HCT116 (cell line): Measurements from ENCODE around the gene TSKU. TPM values are rescaled to one million over a fixed set of nuclear protein-coding genes. Genes with fewer than 3 reads are reported as not detected.

Source experiments
- ATAC-seq: fragments of 200-7000 bp; cut with Tn5 transposase; 2 replicates; pipeline ENCODE4 v1.9.1; 2020; ENCODE audit warnings: mild to moderate bottlenecking, moderate library complexity
- BruUV-seq: library from RNA; stranded (reverse); fragments of 400-500 nt; replicated peaks from 2 replicates; lab custom pipeline; 2021; lab: Mats Ljungman, UMichigan
- CTCF ChIA-PET: fragments of 300-600 bp; sonication (Branson Sonifier 250); formaldehyde crosslinking; loops from one replicate; lab custom pipeline; 2021; ENCODE audit warnings: antibody characterized with exemption; lab: Charles Lee
- POLR2A ChIA-PET: fragments of 300-600, 350-600 bp; sonication (Branson Sonifier 250); formaldehyde crosslinking; loops from one replicate; lab custom pipeline; 2021; ENCODE audit warnings: antibody characterized with exemption; lab: Charles Lee
- RAD21 ChIA-PET, 2 experiments: fragments of 300-600 bp; sonication (Branson Sonifier 250); formaldehyde crosslinking; loops; one replicate each; lab custom pipeline; 2023; ENCODE audit warnings: low total read pairs in 2 of 2; ENCODE audit not compliant: uncharacterized antibody in 2 of 2, unreplicated experiment in 2 of 2, low non-redundant PET in 1 of 2; lab: Charles Lee
- DNase-seq: peaks from one replicate; pipeline ENCODE4 v3.0.0-alpha.2; 2010; ENCODE audit warnings: low read depth, low spot score
- H2AFZ ChIP-seq: fragments of 200-600 bp; shearing (Covaris generic), sonication (generic); 2 replicates; pipeline ENCODE4 v1.6.1; 2017; ENCODE audit warnings: low read depth, mixed run types, mixed read lengths, antibody characterized with exemption, low read length; ENCODE audit not compliant: poor library complexity, severe bottlenecking
- H3K27ac ChIP-seq: 2 replicates; pipeline ENCODE4 v1.5.1; 2012; ENCODE audit warnings: low read depth, low read length
- H3K27me3 ChIP-seq: fragments of 200-600 bp; sonication (generic); 2 replicates; pipeline ENCODE4 v1.6.1; 2016; ENCODE audit warnings: mixed run types, low read length, mixed read lengths; ENCODE audit not compliant: insufficient read depth
- H3K36me3 ChIP-seq, 2 experiments: fragments of 200-500 bp in 1 of 2; fragments of 200-600 bp in 1 of 2; sonication (Bioruptor generic) in 1 of 2; sonication (generic) in 1 of 2; 2 replicates each; pipeline versions ENCODE4 v1.5.1 to v1.6.1; 2014 to 2016; ENCODE audit warnings: low read length in 2 of 2, inconsistent platforms in 1 of 2, mixed read lengths in 1 of 2, mixed run types in 1 of 2; ENCODE audit not compliant: insufficient read depth in 2 of 2, control insufficient read depth in 1 of 2
- H3K4me1 ChIP-seq, 2 experiments: fragments of 200-600 bp in 1 of 2; sonication (generic) in 1 of 2; 2 replicates each; pipeline versions ENCODE4 v1.5.1 to v1.6.1; 2012 to 2017; ENCODE audit warnings: low read length in 2 of 2, inconsistent platforms in 1 of 2, mild to moderate bottlenecking in 1 of 2, mixed read lengths in 1 of 2, mixed run types in 1 of 2, moderate library complexity in 1 of 2; ENCODE audit not compliant: insufficient read depth in 2 of 2, control insufficient read depth in 1 of 2
- H3K4me2 ChIP-seq: fragments of 200-600 bp; sonication (generic); 2 replicates; pipeline ENCODE4 v1.6.1; 2017; ENCODE audit warnings: mixed run types, low read length, mixed read lengths
- H3K4me3 ChIP-seq, 2 experiments: fragments of 200-600 bp in 1 of 2; sonication (generic) in 1 of 2; replicated peaks in 1 of 2; 2 replicates each; pipeline ENCODE4 v1.5.1; 2011 to 2016; ENCODE audit warnings: low read length in 2 of 2, control low read depth in 1 of 2, low read depth in 1 of 2, mild to moderate bottlenecking in 1 of 2, mixed read lengths in 1 of 2, mixed run types in 1 of 2
- H3K79me2 ChIP-seq: fragments of 200-600 bp; sonication (generic); 2 replicates; pipeline ENCODE4 v1.6.1; 2017; ENCODE audit warnings: mild to moderate bottlenecking, mixed run types, low read length, moderate library complexity, mixed read lengths; ENCODE audit not compliant: insufficient read depth
- H3K9ac ChIP-seq: fragments of 200-600 bp; sonication (generic); 2 replicates; pipeline ENCODE4 v1.6.1; 2016; ENCODE audit warnings: low read length, mixed read lengths
- H3K9me2 ChIP-seq: fragments of 200-600 bp; sonication (generic), shearing (Covaris generic); 2 replicates; pipeline ENCODE4 v1.6.1; 2017; ENCODE audit warnings: mixed run types, mild to moderate bottlenecking, moderate library complexity; ENCODE audit not compliant: insufficient read depth
- H3K9me3 ChIP-seq, 2 experiments: fragments of 200-500 bp in 1 of 2; fragments of 200-600 bp in 1 of 2; sonication (Bioruptor generic) in 1 of 2; sonication (generic) in 1 of 2; 2 replicates each; pipeline ENCODE4 v1.6.1; 2014 to 2017; ENCODE audit warnings: low read length in 2 of 2, mixed read lengths in 2 of 2, inconsistent platforms in 1 of 2, low read depth in 1 of 2, mild to moderate bottlenecking in 1 of 2, mixed run types in 1 of 2, moderate library complexity in 1 of 2; ENCODE audit not compliant: control insufficient read depth in 1 of 2, insufficient read depth in 1 of 2
- H4K20me1 ChIP-seq: fragments of 200-600 bp; sonication (generic), shearing (Covaris generic); 2 replicates; pipeline ENCODE4 v1.6.1; 2017; ENCODE audit warnings: mixed run types, mild to moderate bottlenecking, moderate library complexity; ENCODE audit not compliant: insufficient read depth
- ATF3 ChIP-seq: IDR thresholded peaks from 2 replicates; pipeline ENCODE4 v1.6.1; 2012
- CEBPB ChIP-seq: IDR thresholded peaks from 2 replicates; pipeline ENCODE4 v1.6.1; 2012; ENCODE audit warnings: low read depth
- EZH2phosphoT487 ChIP-seq: fragments of 200-600 bp; IDR thresholded peaks from 2 replicates; pipeline ENCODE4 v1.6.1; 2018; ENCODE audit warnings: antibody characterized with exemption, borderline replicate concordance
- FOSL1 ChIP-seq: IDR thresholded peaks from 2 replicates; pipeline ENCODE4 v1.6.1; 2012; ENCODE audit warnings: low read depth
- SP1 ChIP-seq: IDR thresholded peaks from 2 replicates; pipeline ENCODE4 v1.6.1; 2012; ENCODE audit warnings: low read depth
- SRF ChIP-seq: IDR thresholded peaks from 2 replicates; pipeline ENCODE4 v1.6.1; 2012; ENCODE audit warnings: low read depth
- YY1 ChIP-seq: IDR thresholded peaks from 2 replicates; pipeline ENCODE4 v1.6.1; 2011; ENCODE audit warnings: low read length, low read depth, moderate library complexity, mild to moderate bottlenecking; ENCODE audit not compliant: insufficient replicate concordance; ENCODE audit errors: extremely low read depth
- ZNF274 ChIP-seq: fragments of 200-500 bp; sonication (Bioruptor generic); IDR thresholded peaks from 2 replicates; pipeline ENCODE4 v1.6.1; 2014; ENCODE audit warnings: mild to moderate bottlenecking, low read depth, low read length, inconsistent platforms
- intact Hi-C: fragments of 100-400 bp; cut with micrococcal nuclease; formaldehyde crosslinking; loops from 2 replicates; pipeline ENCODE4 v1.10.0; 2022
- total RNA-seq: library from RNA; stranded (reverse); gene quantifications from one replicate; pipeline ENCODE4 v1.2.1, GENCODE V29; 2021; ENCODE audit not compliant: unreplicated experiment

Gene TSKU
- total RNA-seq, 1 experiment from 2014 or later, result 21.9 TPM

- Histone ChIP-seq H3K9ac (no peak overlapping the region), H3K4me3 (no peak overlapping the region), H3K27ac (no peak overlapping the region), H3K79me2 (no peaks in the 10 kb centered on the region), H3K4me2 (no peak overlapping the region), H2AFZ (no peak overlapping the region), H3K9me2 (no peaks in the 10 kb centered on the region), H3K4me1 (no peaks in the 10 kb centered on the region), H3K36me3 (no peaks in the 10 kb centered on the region), H3K9me3 (no peaks in the 10 kb centered on the region), H3K27me3 (no peaks in the 10 kb centered on the region), H4K20me1 (no peaks in the 10 kb centered on the region)
- ChIA-PET CTCF (no interaction called here), POLR2A (no interaction called here), RAD21 (no interaction called here)
- intact Hi-C loops, result no loop called here
- no TSS peak for BruUV-seq
- DNase-seq, result no peak
- no peak for ATAC-seq
- TF ChIP-seq FOSL1 (no peak), ATF3 (no peak), SP1 (no peak)
Measured at GRCh38 chr11:76831686-76832310, 48.6 kb downstream of the TSKU start.

DNA sequence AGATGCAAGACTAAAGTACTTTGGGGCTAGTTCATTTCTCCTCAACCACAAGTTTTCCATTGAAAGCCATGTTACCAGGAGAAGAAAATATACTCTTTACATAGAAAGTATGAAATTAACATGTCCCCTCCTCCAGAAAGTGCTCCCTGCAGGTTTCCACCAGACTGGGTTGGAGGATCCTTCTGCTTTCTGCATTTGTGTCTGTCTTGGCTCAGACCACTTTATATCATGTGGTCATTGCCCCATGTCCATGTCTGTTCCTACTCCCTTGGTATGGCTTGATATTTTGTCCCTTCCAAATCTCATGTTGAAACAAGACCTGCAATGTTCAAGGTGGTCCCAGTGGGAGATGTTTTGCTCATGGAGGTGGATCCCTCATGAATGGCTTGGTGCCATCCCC is 49.2 kb downstream of the TSKU start:
- BruUV-seq, result no TSS peak
- H3K27me3 ChIP-seq, result no peaks in the 10 kb centered on the region
- H3K9me3 ChIP-seq, result no peaks in the 10 kb centered on the region
- H3K27ac ChIP-seq, result no peak overlapping the region
- no peak overlapping the region for H3K9ac ChIP-seq
- H3K79me2 ChIP-seq, result no peaks in the 10 kb centered on the region
- H3K36me3 ChIP-seq, result no peaks in the 10 kb centered on the region
- DNase-seq (no peak), ATAC-seq (no peak)
- ChIA-PET RAD21 (no interaction called here), CTCF (no interaction called here), POLR2A (no interaction called here)
- no peaks in the 10 kb centered on the region for H3K4me1 ChIP-seq
- TF ChIP-seq YY1, result no peak
- TF ChIP-seq SRF, result no peak
- TF ChIP-seq CEBPB, result no peak
- no peak for TF ChIP-seq EZH2phosphoT487
- no peak for TF ChIP-seq ZNF274
- no peaks in the 10 kb centered on the region for H4K20me1 ChIP-seq
- H2AFZ ChIP-seq, result no peak overlapping the region
- no peak overlapping the region for H3K4me3 ChIP-seq
- no peaks in the 10 kb centered on the region for H3K9me2 ChIP-seq
- intact Hi-C loops, result no loop called here
- H3K4me2 ChIP-seq, result no peak overlapping the region
